BE2C (cell line): ENCODE data around the gene H2AZ2. TPM values are rescaled to one million over a fixed set of nuclear protein-coding genes. Genes with fewer than 3 reads are reported as not detected.
A peak's percentile ranks its signal among the peaks of the same experiment; 100 is the strongest.

Experiments used
- DNase-seq: peaks from one replicate; pipeline ENCODE4 v3.0.0-alpha.2; 2020
- H3K27me3 ChIP-seq: fragments of 250-450 bp; sonication (Bioruptor Pico); 2 replicates; pipeline ENCODE4 v1.5.1; 2020; ENCODE audit warnings: mild to moderate bottlenecking
- H3K36me3 ChIP-seq: fragments of 250-450 bp; sonication (Bioruptor Pico); 2 replicates; pipeline ENCODE4 v1.5.1; 2020; ENCODE audit warnings: mild to moderate bottlenecking
- H3K4me1 ChIP-seq: fragments of 250-450 bp; sonication (Bioruptor Pico); 2 replicates; pipeline ENCODE4 v1.5.1; 2020
- H3K4me3 ChIP-seq: 2 replicates; pipeline ENCODE4 v1.5.1; 2011; ENCODE audit warnings: low read depth, low read length
- H3K9me3 ChIP-seq: fragments of 250-450 bp; sonication (Bioruptor Pico); 2 replicates; pipeline ENCODE4 v1.5.1; 2020
- polyA plus RNA-seq: library from polyadenylated mRNA; unstranded; fragments of >200 nt; gene quantifications from one replicate; pipeline ENCODE4 v1.2.1, GENCODE V29; 2012; ENCODE audit warnings: low read depth, missing spikeins; ENCODE audit not compliant: insufficient read length, insufficient read depth
- TF ChIP-seq, protein P1 (sequence below): IDR thresholded peaks from 2 replicates; pipeline ENCODE4 v1.5.1; 2012; ENCODE audit warnings: mild to moderate bottlenecking, low read depth, low read length

H2AZ2 gene
- 155 TPM for polyA plus RNA-seq

DNA sequence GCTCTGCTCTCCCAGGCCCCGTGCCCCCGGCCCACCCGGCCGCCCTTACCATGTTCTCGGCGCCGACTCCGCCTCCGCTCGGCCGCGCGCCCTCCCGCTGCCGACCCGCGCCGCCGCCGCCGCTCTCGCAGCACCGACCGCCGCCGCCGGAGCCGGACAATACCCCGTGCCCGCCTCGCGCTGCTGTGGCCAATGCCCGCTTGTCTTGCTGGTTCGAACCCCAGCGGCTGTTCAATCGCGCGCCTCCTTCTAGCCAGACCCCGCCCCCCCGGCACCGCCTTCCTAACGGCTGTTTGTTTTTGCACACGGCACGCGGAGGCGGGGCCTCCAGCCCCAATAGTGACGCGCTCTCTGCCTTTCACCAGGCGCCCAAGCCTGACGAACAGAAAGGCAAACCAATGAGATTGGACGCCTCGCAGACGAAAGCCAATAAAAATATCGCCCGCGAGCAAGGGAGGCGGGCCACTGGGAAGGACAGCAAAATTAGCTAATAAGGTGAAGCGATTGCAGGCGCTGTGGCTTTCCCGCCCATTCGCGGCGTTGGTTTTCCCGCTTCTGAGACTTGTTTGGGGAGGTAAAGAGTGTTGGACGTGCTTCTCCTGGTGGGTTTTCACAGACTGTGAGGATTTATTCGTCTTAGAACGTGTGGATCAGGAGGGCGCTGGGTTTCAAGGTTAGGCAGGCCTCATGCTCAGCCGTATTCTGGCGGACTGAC, at the start of gene H2AZ2:
H2AZ2 (minus strand) TSS at position 168 of the 715 bp plus-strand sequence; CDS start at position 52, 116 bp downstream.
- peak within 1 kb of the TSS; percentile 94 for H3K4me3 ChIP-seq
- no peaks in the 10 kb centered on the region for H3K4me1 ChIP-seq
- peak; percentile 100 for DNase-seq
- TF ChIP-seq, protein P1, sequence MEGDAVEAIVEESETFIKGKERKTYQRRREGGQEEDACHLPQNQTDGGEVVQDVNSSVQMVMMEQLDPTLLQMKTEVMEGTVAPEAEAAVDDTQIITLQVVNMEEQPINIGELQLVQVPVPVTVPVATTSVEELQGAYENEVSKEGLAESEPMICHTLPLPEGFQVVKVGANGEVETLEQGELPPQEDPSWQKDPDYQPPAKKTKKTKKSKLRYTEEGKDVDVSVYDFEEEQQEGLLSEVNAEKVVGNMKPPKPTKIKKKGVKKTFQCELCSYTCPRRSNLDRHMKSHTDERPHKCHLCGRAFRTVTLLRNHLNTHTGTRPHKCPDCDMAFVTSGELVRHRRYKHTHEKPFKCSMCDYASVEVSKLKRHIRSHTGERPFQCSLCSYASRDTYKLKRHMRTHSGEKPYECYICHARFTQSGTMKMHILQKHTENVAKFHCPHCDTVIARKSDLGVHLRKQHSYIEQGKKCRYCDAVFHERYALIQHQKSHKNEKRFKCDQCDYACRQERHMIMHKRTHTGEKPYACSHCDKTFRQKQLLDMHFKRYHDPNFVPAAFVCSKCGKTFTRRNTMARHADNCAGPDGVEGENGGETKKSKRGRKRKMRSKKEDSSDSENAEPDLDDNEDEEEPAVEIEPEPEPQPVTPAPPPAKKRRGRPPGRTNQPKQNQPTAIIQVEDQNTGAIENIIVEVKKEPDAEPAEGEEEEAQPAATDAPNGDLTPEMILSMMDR, result no peak
- no peaks in the 10 kb centered on the region for H3K36me3 ChIP-seq
- H3K27me3 ChIP-seq, result no peaks in the 10 kb centered on the region
- H3K9me3 ChIP-seq, result no peaks in the 10 kb centered on the region

DNA sequence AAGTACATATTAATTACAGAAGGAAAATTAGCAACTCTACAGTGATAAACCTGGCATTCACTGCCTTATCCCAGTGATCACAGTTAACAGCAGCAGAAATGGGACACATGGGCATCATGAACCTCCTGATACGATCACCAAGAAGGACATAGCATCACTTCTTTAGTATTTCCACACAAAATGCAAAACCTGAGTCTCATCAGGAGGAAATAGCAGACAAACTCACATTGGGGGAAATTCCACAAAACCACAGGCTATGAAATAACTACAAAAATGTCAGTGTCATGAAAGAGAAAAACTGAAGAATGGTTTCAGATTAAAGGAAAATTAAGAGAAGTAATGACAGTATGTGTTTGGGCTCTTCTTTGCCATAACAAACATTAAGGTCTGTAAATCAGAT, 49.4 kb upstream of the H2AZ2 start:
- Histone ChIP-seq H3K4me1 (no peaks in the 10 kb centered on the region), H3K4me3 (no peak overlapping the region), H3K27me3 (no peaks in the 10 kb centered on the region), H3K9me3 (no peaks in the 10 kb centered on the region), H3K36me3 (no peaks in the 10 kb centered on the region)
- TF ChIP-seq, protein P1, result no peak
- DNase-seq, result no peak

DNA sequence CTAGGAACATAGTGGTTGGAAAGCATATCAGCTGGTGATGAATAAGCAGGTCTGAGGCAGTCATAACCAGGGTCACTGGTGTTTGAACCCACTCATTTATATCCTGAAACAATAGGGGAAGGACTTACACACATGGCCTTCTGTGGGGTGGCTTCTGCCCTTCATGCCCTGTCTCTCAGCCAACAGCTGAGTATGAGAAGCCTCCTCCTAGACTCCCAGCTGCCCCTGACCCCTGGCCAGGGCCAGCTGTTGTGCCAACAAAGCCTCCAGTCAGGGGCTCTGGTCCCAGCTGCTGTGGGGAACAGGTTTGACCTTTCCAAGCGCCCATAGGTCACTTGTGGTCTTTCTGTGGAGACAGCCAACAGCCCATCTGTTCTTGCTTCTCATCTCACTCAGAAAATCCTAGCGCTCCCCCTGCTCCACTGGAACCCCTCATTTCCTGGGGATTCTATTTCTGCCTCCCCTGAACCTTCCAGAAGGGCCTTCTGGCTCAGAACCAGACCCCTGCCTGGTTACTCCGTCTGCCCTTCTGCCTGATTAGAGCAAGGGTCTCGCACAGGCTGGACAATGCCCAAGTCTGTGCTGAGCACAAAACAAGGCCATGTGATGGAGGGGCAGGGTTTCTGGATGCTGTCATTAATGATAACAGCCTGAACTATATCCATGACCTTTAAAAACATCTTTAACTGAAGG, 47.1 kb upstream of the H2AZ2 start:
- Histone ChIP-seq H3K27me3 (no peaks in the 10 kb centered on the region), H3K4me3 (no peak overlapping the region), H3K36me3 (no peaks in the 10 kb centered on the region), H3K9me3 (no peaks in the 10 kb centered on the region), H3K4me1 (no peaks in the 10 kb centered on the region)
- TF ChIP-seq, protein P1, result no peak
- DNase-seq, result no peak

DNA sequence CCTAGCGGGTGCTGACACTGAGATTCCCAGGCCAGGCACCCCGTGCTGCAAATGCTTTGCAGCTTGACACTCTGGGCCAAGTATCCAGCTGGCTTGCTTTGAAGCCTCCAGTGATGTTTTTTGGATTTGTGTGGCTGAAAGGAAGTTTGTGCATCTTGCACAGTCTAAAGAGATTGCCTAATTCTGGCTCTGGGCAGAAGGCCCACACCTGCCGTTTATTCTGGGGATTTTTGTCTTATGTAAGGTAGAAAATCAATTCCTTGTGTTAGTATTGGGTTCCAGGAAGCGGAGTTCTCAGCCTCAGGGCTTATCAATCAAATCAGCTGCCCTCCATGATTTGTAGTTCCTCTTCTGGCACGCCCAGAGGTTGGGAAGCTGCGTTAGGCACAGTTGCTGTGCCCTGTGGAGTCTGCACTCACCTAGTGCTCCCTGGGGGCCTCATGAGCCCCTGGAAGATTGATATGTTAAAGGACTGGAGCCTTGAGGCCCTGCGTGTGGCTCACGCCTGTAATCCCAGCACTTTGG, 45.9 kb upstream of the H2AZ2 start:
- no peaks in the 10 kb centered on the region for H3K9me3 ChIP-seq
- DNase-seq, result no peak
- H3K4me1 ChIP-seq, result no peaks in the 10 kb centered on the region
- H3K27me3 ChIP-seq, result no peaks in the 10 kb centered on the region
- H3K4me3 ChIP-seq, result no peak overlapping the region
- TF ChIP-seq, protein P1, result no peak
- H3K36me3 ChIP-seq, result no peaks in the 10 kb centered on the region

DNA sequence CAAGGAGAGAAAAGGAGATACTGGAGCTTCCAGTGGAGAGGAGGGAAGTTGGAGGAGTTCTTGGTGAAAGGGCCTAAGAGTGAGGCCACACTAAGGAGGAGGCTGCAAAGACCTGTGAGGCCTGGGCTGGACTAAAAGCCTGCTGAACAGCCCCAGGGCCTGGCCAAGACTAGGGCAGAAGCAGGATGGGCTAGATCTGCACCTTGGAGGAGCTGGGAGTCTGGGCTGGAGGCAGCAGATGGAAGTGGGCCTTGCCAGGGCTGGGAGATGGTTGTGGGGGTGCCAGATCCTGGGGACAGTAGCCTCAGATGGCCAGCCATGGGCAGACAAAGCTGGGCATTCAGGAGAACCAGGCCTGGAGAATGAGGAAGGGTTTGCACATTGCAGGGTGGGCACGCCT, 43.9 kb upstream of the H2AZ2 start:
- DNase-seq, result no peak
- H3K4me1 ChIP-seq, result no peaks in the 10 kb centered on the region
- TF ChIP-seq, protein P1, result no peak

DNA sequence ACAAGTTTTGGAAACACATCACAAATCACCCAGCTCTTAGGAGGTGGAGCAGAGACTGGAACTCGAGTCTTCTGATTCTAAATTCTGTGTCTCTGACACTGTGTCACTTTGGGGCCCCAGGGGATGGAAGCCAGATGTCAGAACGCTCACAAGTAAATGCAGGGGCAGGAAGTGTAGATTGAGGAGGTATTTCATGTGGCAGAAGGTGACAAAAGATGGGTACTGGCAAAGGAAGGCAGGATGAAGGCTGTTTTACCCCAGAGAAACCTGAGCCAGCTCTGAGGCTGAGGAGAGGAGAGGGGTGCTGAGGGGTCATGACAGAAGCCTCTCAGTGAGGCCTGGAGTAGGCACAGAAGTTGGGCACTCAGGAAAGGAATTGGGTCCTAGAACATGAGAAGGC, 43.5 kb upstream of the H2AZ2 start:
- TF ChIP-seq, protein P1, result no peak
- H3K4me3 ChIP-seq, result no peak overlapping the region
- H3K4me1 ChIP-seq, result no peaks in the 10 kb centered on the region
- no peaks in the 10 kb centered on the region for H3K9me3 ChIP-seq
- H3K36me3 ChIP-seq, result no peaks in the 10 kb centered on the region
- DNase-seq, result no peak
- H3K27me3 ChIP-seq, result no peaks in the 10 kb centered on the region

More for the DNA sequence above, 43.9 kb upstream of the H2AZ2 start:
- no peaks in the 10 kb centered on the region for H3K9me3 ChIP-seq
- no peaks in the 10 kb centered on the region for H3K27me3 ChIP-seq
- no peaks in the 10 kb centered on the region for H3K36me3 ChIP-seq
- no peak overlapping the region for H3K4me3 ChIP-seq
